Inflammatory macrophage (primary cell): ENCODE results near the gene POTEG.
"Not testable (repeated sequence)": the region's sequence is repeated elsewhere in the genome, so short reads cannot be mapped to it uniquely, and the experiment has no call there.

ENCODE experiments used
- DNase-seq, 2 donors: peaks; one replicate each; pipeline ENCODE4 v3.0.0-alpha.2; 2020 to 2022

POTEG gene

DNA sequence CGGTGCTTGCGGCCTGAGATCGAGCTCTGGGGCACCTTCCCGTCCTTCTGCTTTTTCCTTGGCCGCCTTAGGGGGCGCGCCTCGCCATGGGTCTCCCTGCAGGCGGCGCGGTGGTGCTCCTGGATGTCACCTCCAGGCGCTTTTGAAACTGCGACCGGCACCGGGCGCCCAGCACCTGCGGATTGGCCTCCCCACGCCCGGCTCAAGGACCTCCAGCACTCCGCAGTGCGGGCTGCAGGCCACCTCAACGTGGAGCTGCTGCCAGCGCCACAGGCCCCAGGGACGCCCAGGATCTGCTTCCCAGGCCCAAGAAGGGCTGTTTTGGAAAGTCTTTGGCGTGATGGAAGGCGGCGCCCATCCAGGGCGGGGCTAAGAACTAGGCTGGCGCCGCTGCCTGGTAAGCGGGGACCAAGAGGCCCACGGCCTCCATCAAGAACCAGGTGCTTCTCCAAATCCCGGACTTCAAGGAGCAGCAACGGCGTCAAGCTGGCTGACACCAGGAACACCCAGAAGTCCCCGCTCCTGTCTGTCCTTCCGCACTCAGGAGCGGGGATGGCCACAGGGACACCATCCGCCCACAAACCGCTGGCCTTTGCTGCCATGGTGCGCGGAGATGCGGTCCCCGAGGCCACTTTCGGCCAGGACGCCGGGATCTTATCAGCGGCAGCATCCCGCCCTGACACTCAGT is 61.2 kb downstream of the POTEG start:
- DNase-seq = not testable (repeated sequence)

DNA sequence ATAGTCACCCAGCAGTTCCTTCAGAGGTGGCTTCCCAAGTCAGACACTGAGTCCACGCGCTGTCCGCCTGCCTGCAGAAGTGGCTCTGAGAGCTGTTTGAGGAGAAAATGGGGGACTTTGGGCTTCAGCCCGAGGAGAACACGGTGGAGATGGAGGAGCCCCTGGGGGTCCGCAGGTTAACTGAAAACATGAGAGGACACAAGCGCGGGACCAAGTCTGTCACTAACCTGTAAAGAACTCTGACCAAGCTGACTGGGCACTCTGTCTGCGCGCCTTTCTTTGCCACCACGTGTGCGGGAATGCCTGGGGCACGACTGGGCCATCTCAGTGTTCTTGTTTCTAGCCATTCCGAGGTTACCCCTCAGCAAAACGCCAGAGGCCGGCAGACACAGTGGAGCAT is 62.4 kb downstream of the POTEG start:
- DNase-seq = not testable (repeated sequence)

DNA sequence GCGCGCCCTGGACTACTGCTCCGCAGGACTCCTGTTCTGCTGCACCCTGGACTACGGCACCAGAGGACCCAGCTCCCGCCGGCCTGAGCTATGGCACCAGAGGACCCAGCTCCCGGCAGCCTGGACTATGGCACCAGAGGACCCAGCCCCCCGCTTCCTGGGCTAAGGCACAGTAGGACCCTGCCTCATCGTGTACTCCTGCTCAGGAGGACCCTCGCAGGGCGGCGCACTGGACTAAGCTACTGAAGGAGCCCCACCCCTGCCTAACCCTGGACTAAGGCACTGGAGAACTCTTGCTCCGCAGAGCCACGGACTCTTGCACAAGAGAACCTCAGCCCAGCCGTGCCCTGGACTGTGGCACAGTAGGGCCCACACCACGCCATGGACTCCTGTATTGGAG is 71.3 kb downstream of the POTEG start:
- not testable (repeated sequence) for DNase-seq

DNA sequence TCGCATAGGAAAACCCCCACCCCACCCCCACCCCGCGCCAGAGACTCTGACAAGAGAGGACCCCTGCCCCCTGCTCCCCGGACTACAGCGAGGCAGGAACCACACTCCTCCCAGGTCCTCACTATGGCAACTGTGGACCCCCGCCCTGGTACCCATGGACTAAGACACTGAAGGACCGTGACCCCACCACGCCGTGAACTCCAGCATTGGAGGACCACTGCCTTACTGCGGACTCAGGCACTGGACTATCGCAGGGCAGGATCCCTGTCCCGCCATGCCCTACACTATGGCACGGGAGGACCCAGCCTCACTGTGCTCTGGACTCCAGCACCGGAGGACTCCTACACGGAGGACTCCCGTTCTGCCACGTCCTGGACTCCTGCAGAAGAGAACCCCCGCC is 71.8 kb downstream of the POTEG start:
- not testable (repeated sequence) for DNase-seq

DNA sequence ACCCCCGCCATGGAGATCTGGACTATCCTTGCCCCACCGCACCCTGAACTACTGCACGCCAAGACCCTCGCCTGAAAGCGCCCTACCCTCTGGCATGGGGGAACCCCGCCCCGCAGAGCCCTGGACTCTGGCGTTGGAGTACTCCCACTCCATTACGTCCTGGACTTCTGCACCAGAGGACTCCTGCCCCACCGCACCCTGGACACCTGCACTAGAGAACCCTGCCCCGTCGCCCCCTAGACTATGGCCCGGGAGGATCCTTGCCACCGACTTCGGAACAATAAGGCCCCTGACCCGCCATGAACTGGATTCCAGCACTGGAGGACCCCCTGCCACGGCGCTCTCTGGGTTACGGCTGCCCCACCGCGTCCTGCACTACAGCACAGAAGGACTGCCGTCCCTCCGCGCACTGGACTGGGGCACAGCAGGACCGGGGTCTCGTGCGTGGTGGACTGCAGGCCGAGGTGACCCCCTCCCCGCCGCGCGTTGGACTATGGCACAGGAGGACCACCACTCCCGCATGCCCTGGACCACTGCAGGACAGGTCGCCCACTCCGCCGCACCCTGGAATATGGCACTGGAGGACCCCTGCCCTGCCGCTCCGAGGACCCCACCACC is 72.4 kb downstream of the POTEG start:
- DNase-seq = not testable (repeated sequence)

DNA sequence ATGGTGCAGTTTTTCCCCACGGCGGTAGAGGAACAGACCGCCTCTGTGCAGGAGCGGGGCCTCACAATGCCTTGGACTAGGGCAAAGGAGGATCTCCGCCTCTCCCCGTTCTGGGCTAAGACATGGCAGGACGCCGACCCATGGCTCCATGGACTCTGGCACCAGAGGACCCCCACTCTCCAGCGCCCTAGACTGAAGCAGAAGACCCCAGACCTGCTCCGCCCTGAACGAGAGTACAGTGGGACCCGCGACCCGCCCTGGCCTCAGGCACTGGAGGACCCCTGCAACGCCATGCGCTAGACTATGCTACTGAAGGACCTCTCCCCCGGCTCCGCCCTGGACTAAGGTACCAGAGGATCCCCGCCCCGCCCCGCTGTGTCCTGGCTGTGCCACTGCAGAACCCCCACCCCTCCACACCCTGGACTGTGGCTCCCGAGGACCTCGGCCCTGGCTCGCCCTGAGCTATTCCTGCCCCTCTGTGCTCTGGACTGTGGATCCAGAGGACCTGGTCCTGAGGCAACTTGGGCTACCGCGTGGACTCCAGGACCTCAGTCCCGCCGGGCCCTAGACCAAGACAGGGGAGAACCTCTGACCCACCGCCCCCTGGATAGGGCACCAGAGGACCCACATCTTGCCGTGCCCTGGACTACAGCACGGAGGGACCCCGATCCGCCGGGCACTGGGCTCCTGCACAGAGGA is 73.1 kb downstream of the POTEG start:
- not testable (repeated sequence) for DNase-seq
